Hepatocyte (in vitro differentiated cells): ENCODE measurements around the gene BCAS4. TPM values are rescaled to one million over a fixed set of nuclear protein-coding genes. Genes with fewer than 3 reads are reported as not detected.

ENCODE experiments used
- DNase-seq: peaks from one replicate; pipeline ENCODE4 v3.0.0-alpha.2; 2016; ENCODE audit warnings: low spot score
- H2AFZ ChIP-seq: fragments of 200-600 bp; sonication (generic); 2 replicates; pipeline ENCODE4 v1.6.0; 2016; ENCODE audit warnings: antibody characterized with exemption, mild to moderate bottlenecking
- H3K27ac ChIP-seq: fragments of 200-600 bp; sonication (generic); 2 replicates; pipeline ENCODE4 v1.5.1; 2016; ENCODE audit warnings: mild to moderate bottlenecking
- H3K27me3 ChIP-seq: fragments of 200-600 bp; sonication (generic); 2 replicates; pipeline ENCODE4 v1.6.1; 2016
- H3K36me3 ChIP-seq: fragments of 200-600 bp; sonication (generic); replicated peaks from 2 replicates; pipeline ENCODE4 v1.5.1; 2016; ENCODE audit warnings: low read depth; ENCODE audit not compliant: insufficient read depth
- H3K4me1 ChIP-seq: fragments of 200-600 bp; sonication (generic); 2 replicates; pipeline ENCODE4 v1.5.1; 2016; ENCODE audit warnings: mild to moderate bottlenecking, moderate library complexity; ENCODE audit not compliant: insufficient read depth
- H3K4me2 ChIP-seq: fragments of 200-600 bp; sonication (generic); 2 replicates; pipeline ENCODE4 v1.6.0; 2016
- H3K4me3 ChIP-seq: fragments of 200-600 bp; sonication (generic); 2 replicates; pipeline ENCODE4 v1.5.1; 2016; ENCODE audit warnings: mild to moderate bottlenecking
- H3K79me2 ChIP-seq: fragments of 200-600 bp; sonication (generic); 2 replicates; pipeline ENCODE4 v1.6.0; 2017; ENCODE audit warnings: mild to moderate bottlenecking
- H3K9me2 ChIP-seq: fragments of 200-600 bp; sonication (generic); replicated peaks from 2 replicates; pipeline ENCODE4 v1.6.0; 2017; ENCODE audit warnings: mild to moderate bottlenecking; ENCODE audit not compliant: insufficient read depth
- H3K9me3 ChIP-seq: fragments of 200-600 bp; sonication (generic); 2 replicates; pipeline ENCODE4 v1.5.1; 2016; ENCODE audit warnings: low read depth, mild to moderate bottlenecking
- H4K20me1 ChIP-seq: fragments of 200-600 bp; sonication (generic); 2 replicates; pipeline ENCODE4 v1.6.0; 2016; ENCODE audit warnings: mild to moderate bottlenecking; ENCODE audit not compliant: insufficient read depth, poor library complexity, severe bottlenecking
- EZH2 ChIP-seq: fragments of 200-600 bp; sonication (generic); IDR thresholded peaks from 2 replicates; pipeline ENCODE4 v1.6.1; 2016; ENCODE audit warnings: antibody characterized with exemption, mild to moderate bottlenecking, borderline replicate concordance
- EZH2phosphoT487 ChIP-seq: fragments of 200-600 bp; sonication (generic); IDR thresholded peaks from one replicate; pipeline ENCODE4 v1.6.1; 2018; ENCODE audit warnings: antibody characterized with exemption, mild to moderate bottlenecking, low read depth, moderate library complexity; ENCODE audit not compliant: unreplicated experiment, severe bottlenecking
- WGBS: methylation state at CpG from one replicate; pipeline ENCODE4 v1.1.6; 2016; ENCODE audit warnings: low lambda C conversion rate; ENCODE audit errors: missing lambda C conversion rate; 5-methylcytosine and 5-hydroxymethylcytosine counted together
- polyA plus RNA-seq: library from polyadenylated mRNA; unstranded; fragments of >200 nt; fragmentation: Nextera tagmentation; extraction: Ambion mirVana; gene quantifications from 2 replicates; pipeline ENCODE4 v1.2.1, GENCODE V29; 2016
- total RNA-seq: library from RNA; depleted of rRNA; stranded (reverse); fragments of >200 nt; gene quantifications from 2 replicates; pipeline ENCODE4 v1.2.3, GENCODE V29; 2014
- TF ChIP-seq, protein P1 (sequence below): fragments of 200-600 bp; sonication (generic); IDR thresholded peaks from 2 replicates; pipeline ENCODE4 v1.5.1; 2016; ENCODE audit warnings: antibody characterized with exemption, mild to moderate bottlenecking; ENCODE audit not compliant: poor library complexity

The BCAS4 gene, protein sequence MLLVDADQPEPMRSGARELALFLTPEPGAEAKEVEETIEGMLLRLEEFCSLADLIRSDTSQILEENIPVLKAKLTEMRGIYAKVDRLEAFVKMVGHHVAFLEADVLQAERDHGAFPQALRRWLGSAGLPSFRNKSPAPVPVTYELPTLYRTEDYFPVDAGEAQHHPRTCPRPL
- total RNA-seq (5.6 and 12.5 TPM in 2 replicates), polyA plus RNA-seq (18.0 and 21.6 TPM in 2 replicates)

DNA sequence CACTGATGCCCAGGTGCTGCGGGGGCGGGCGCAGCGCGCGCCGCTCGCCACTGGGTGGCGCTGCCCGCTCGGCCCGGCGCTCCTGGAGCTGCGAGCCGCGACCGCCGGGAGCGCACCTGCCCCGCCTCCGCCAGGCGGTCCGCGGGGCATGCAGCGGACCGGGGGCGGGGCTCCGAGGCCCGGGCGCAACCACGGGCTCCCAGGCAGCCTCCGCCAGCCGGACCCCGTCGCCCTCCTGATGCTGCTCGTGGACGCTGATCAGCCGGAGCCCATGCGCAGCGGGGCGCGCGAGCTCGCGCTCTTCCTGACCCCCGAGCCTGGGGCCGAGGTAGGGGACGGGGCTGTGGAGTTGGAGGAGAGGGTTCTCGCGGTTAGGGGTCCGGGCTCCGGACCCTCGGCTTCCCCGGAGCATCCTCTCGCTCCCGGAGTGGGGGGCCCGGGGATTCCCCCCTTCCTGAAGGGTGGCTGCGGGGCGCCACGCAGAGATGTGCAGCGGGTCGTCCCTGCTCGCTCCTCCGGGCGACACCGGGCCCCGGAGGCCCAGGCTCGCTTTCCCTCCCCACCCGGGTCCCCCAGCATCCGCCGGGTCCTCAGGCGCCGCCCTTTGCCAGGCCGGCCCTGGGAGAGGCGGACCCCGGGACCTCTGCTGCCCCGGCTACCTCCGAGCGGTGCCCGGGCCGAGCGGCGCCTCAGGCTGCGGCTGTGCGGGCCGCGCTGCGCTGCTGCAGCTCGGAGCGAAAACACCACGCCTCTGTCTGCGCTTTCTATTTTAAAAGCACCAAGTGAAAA is at the start of gene BCAS4:
TSS of gene BCAS4 (plus strand) at position 216 of the 789 bp plus-strand sequence. CDS start at position 239, 23 bp downstream.
- peaks cover 11% of the 10 kb centered on the region for H3K79me2 ChIP-seq
- H3K9me3 ChIP-seq, result no peaks in the 10 kb centered on the region
- H3K4me3 ChIP-seq, result peak within 1 kb of the TSS; percentile 95
- no peaks in the 10 kb centered on the region for H4K20me1 ChIP-seq
- peak within 1 kb of the TSS; percentile 94 for H3K4me2 ChIP-seq
- under 1% methylated on average over 58 of the region's 92 CpGs for WGBS
- H3K27me3 ChIP-seq, result no peaks in the 10 kb centered on the region
- H3K36me3 ChIP-seq, result no peaks in the 10 kb centered on the region
- TF ChIP-seq EZH2phosphoT487 (no peak), EZH2 (no peak)
- TF ChIP-seq, protein P1, sequence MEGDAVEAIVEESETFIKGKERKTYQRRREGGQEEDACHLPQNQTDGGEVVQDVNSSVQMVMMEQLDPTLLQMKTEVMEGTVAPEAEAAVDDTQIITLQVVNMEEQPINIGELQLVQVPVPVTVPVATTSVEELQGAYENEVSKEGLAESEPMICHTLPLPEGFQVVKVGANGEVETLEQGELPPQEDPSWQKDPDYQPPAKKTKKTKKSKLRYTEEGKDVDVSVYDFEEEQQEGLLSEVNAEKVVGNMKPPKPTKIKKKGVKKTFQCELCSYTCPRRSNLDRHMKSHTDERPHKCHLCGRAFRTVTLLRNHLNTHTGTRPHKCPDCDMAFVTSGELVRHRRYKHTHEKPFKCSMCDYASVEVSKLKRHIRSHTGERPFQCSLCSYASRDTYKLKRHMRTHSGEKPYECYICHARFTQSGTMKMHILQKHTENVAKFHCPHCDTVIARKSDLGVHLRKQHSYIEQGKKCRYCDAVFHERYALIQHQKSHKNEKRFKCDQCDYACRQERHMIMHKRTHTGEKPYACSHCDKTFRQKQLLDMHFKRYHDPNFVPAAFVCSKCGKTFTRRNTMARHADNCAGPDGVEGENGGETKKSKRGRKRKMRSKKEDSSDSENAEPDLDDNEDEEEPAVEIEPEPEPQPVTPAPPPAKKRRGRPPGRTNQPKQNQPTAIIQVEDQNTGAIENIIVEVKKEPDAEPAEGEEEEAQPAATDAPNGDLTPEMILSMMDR, result peak; percentile 64
- DNase-seq, result peak; percentile 95
- H3K27ac ChIP-seq, result peak within 1 kb of the TSS; percentile 80
- H3K9me2 ChIP-seq, result no peaks in the 10 kb centered on the region
- peak within 1 kb of the TSS; percentile 99 for H2AFZ ChIP-seq
- H3K4me1 ChIP-seq, result peaks cover 30% of the 10 kb centered on the region

DNA sequence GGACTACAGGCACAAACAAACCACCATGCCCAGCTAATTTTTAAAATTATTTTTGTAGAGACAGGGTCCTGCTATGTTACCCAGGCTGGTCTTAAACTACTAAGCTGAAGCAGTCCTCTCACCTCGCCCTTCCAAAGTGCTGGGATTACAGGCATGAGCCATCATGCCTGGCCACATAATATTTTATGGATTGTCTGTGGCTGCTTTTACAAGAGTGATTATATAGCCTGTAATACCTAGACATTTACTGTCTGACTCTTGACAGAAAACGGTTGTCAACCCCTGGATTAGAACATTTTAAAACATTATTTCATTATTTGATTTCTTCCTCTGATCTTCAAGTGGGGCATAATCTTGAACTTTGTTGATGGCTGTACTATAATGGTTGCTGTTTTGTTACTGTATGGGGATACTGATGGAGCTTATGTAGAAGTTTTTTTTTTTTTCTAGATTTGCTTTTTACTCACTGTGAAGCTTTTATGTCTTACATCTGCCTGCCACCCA is 49.2 kb upstream of the BCAS4 start:
- H3K79me2 ChIP-seq, result peaks cover 66% of the 10 kb centered on the region
- H3K9me3 ChIP-seq, result no peaks in the 10 kb centered on the region
- no peaks in the 10 kb centered on the region for H3K9me2 ChIP-seq
- no peaks in the 10 kb centered on the region for H3K27me3 ChIP-seq
- no peak overlapping the region for H2AFZ ChIP-seq
- H3K27ac ChIP-seq, result peak overlapping the region; percentile 83
- peak overlapping the region; percentile 49 for H3K4me2 ChIP-seq
- peaks cover 65% of the 10 kb centered on the region for H3K4me1 ChIP-seq
- H3K4me3 ChIP-seq, result no peak overlapping the region
- DNase-seq, result no peak
- H4K20me1 ChIP-seq, result no peaks in the 10 kb centered on the region
- H3K36me3 ChIP-seq, result no peaks in the 10 kb centered on the region
- WGBS, result 29% methylated on average over 2 of the region's 2 CpGs
- TF ChIP-seq EZH2phosphoT487 (no peak), EZH2 (no peak)
- TF ChIP-seq, protein P1, result no peak

- Histone ChIP-seq H4K20me1 (no peaks in the 10 kb centered on the region), H3K4me2 (peak overlapping the region; percentile 44), H3K9me2 (no peaks in the 10 kb centered on the region), H3K4me3 (no peak overlapping the region), H3K9me3 (no peaks in the 10 kb centered on the region), H3K36me3 (no peaks in the 10 kb centered on the region), H3K4me1 (peaks cover 65% of the 10 kb centered on the region), H3K27me3 (no peaks in the 10 kb centered on the region), H3K27ac (peak overlapping the region; percentile 83), H3K79me2 (peaks cover 59% of the 10 kb centered on the region), H2AFZ (no peak overlapping the region)
- WGBS, result 20% methylated on average over 3 of the region's 3 CpGs
- DNase-seq, result peak; percentile 68
- TF ChIP-seq EZH2 (no peak), EZH2phosphoT487 (no peak)
- TF ChIP-seq, protein P1, result no peak
These were observed 48.5 kb upstream of the BCAS4 start for GRCh38 chr20:50746138-50746940.
